ENCODE measurements around the gene ANXA10.
"Not testable (repeated sequence)": the region's sequence is repeated elsewhere in the genome, so short reads cannot be mapped to it uniquely, and the experiment has no call there.

ANXA10 gene

DNA sequence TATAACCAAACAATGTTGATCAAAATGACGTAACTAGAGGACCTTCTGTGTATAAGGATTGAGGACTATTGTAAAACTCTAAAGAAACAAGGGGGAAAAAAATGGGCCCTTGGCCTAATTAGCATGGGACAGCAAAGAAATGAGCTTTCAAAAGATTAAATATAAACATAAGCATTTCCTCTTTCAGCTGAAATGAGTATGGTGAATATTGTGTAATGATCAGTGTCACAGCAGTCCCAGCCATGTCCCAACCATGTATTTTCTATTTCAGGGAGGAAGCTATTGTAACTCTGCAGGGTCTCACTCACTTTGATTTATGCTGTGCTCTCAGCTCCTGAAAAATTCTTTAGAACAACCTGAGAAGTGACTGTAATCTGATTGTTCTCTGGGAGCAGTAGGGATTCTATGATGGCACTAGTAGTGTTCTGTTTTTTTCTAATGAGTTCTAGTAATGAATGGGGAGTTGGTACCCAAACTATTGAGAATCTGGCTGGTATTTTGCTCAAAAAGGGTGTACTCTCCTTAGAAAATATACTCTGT, 25.8 kb downstream of the ANXA10 start:
- no peak for DNase-seq (ENCODE audit: low read depth in 4 of 4, low spot score in 1 of 4)

DNA sequence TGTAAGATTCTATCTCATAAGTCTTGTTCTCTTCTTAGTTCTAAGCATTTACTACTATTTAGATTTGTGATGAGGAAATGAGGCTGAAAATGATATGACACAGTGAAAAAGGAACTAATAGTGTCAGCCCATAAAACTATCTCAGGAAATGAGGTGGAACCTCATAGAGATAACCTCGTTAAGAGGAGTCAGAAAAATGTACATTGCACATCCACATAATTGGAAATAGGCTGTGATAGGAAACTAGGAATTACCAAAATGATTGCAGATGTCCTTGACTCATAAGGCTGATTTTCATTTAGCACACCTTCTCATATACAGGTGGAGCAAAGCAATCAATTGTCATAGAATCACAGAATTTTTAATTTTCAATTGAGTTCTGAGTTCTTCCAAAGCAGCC, 26.8 kb downstream of the ANXA10 start:
- DNase-seq (ENCODE audit: low read depth in 4 of 4, low spot score in 1 of 4) = no peak

DNA sequence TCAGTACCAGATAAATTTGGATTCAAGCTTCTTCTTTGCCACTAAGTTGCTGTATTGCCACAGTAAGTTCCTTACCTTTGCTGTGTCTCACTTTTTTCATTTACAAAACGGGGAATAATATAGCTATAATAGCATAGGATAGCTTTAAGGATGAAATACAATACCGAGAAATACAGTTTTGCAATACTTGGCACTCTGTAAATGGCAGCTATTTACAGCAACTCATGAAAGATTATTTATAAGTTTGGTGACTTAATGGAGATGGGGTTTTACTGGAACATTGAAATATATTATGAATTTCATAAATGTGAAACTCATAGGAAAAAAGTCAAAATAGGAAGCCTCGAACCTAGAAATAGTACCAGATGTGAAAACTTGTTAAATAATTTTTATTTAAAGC, 27.6 kb downstream of the ANXA10 start:
- DNase-seq (ENCODE audit: low read depth in 4 of 4, low spot score in 1 of 4) = no peak

DNA sequence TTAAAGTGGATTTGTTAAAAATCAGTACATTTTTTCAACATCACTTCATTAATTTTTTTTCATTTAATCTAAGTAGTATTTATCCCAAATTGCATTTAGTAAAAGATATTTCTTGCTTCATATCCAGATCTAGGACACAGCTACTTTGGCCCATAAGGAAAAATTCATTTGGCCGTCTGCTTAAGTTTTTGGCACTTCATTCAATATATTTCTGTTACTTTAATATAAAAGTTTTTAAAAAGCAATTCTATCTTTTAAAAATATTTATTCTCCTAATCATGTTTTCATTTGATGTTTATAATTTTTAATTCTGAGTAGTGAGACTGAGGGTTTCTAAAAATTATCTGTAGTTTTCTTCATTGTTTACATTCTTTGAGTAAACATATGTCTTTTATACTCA, 28.5 kb downstream of the ANXA10 start:
- no peak for DNase-seq (ENCODE audit: low read depth in 4 of 4, low spot score in 1 of 4)

DNA sequence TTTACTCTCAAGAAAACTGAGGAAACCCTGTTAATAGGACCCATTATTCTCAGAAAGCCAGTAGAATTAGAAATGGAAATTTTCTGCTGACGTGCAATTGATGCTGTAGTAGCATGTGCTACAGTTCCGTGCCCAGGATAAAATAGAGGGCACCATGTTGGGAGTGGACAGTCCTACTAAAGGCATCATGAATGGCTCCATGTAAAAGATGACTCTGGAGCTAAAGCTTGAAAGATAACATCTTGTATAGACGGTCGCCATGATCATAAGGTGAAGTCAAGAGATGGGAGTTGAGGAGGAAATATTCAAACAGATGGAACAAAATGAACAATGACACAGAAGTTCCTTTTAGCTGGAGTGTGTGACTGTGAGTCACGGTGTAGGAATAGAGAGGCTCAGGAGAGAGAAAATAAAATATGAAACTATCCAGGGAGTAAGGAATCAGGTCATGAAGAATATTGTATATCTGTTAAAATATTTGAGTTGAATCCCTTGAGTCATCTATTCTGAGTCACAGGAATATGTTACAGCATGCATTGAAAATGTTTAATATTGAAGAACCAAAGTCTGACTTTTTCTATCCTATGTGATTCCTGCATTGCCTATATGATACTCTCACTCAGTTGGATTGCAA, 31.8 kb downstream of the ANXA10 start:
- DNase-seq (ENCODE audit: low read depth in 4 of 4, low spot score in 1 of 4) = no peak

DNA sequence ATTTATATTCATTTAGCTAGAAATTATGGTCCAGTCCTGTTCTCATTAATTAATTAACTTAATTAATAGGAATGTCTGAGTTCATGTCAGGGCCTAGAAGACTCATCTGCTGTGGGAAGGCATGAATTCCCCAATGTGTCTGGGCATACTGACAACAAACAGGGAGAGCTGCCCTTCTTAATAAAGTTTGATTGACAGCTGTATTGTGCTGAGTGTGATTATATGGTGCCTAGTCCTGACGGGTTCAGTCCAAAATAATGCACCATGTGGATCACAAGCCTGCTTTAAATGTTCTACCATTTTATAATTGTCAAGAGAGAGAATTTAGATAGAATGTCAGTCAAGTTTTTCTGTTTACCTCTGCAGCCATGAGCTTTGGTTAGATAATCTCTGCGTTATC, 34.6 kb downstream of the ANXA10 start:
- DNase-seq (ENCODE audit: low read depth in 4 of 4, low spot score in 1 of 4) = no peak

DNA sequence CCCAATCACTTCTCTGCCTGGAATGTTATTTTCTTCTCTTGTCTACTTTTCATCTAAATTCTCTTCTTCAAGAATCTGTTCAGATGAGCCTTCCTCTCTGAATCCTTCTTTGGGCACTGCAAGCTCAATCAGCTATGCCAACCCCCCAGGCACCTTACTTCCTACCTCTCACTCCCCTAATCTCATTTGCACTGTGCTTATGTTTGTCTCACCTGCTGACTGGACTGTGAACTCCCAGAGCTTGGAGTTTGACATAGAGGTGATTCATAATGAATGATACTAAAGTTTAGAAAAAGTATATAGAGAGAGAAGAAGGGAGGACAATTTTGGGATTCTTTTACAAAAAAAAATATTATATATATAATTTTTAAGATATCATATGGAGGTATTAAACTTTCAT, 36.3 kb downstream of the ANXA10 start:
- no peak for DNase-seq (ENCODE audit: low read depth in 4 of 4, low spot score in 1 of 4)

DNA sequence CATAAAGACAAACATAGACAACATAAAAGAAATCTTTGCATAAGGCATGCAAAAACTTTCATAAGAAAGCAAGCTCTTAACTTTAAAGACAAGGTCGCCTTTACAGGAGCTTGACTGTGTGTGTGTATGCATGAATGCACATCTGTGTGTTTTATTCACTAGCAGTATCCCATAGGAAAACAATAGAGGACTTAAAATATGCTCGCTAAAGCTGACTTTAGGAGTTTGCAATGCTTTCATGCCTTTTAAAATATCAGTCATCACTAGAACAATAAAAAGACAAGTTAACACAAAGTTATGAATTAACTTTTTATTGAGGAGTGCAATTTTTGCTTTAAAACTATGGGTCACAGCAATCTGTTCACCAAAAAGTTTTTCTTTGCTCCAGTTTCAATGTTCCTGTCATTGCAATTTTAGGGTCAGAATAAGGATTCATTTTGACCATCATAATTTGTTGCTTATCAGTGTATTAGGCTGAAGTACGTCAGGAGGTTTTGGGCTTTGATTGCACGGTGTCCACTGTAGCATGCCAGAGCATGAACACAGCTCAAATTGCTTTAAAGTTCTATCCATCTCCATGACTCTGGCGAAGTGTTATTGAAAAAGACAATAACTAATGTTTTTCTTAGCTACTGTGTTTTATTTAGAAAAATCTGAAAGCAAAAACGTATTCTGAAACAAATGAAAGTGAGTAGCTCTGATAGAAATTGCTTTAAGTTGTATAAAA, 36.9 kb downstream of the ANXA10 start:
- DNase-seq (ENCODE audit: low read depth in 4 of 4, low spot score in 1 of 4) = no peak

DNA sequence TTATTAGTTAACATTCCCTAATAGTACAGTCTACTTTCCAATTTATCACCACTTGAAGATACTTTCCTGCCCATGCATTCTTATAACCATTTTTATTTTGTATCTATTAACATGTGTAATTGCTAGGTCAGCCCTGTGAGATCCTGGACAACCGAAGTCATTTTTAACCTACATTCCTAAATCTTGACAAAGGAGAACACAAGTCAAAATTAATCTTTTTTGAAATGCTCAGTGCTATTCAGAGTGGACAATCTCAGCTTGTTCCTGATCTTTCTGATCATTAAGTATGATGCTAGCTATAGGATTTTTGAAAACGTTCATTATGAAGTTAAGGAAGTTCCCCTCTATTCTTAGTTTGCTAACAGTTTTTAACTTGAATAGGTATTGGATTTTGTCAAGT, 37.5 kb downstream of the ANXA10 start:
- no peak for DNase-seq (ENCODE audit: low read depth in 4 of 4, low spot score in 1 of 4)

DNA sequence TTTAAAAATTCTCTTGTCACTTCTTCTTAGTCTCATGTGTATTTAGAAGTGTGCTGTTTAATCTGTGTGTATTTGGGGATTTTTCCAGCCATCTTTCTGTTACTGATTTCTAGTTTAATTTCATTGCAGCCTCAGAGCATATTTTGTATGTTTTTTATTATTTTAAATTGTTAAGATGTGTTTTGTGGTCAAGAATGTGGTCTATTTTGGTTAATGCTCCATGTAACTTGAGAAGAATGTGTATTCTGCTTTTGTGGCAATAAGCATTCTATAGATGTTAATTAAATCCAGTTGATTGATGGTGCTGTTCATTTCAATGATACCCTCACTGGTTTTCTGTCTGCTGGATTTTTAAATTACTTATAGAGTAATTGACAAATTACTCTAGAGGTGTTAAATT, 38.9 kb downstream of the ANXA10 start:
- no peak for DNase-seq (ENCODE audit: low read depth in 4 of 4, low spot score in 1 of 4)

DNA sequence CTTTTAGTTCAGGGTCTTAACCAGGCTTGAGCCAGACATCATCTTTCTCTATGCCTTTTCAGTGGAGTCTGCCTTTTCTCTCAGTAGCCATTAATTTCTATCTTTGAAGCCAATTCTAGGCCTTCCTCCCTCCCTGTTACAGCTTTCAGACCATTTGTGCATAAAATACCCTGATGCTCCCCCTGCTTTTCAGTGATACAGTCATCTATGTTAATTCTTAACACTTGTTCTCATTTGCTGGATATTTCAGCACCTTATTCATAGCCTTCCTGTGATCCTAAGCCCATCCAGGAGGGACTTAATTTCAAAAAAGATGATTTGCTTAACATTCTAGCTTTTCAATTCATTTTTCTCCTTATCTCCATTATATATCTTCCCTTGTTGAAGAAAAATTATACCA, 42.3 kb downstream of the ANXA10 start:
- DNase-seq (ENCODE audit: low read depth in 4 of 4, low spot score in 1 of 4) = no peak

DNA sequence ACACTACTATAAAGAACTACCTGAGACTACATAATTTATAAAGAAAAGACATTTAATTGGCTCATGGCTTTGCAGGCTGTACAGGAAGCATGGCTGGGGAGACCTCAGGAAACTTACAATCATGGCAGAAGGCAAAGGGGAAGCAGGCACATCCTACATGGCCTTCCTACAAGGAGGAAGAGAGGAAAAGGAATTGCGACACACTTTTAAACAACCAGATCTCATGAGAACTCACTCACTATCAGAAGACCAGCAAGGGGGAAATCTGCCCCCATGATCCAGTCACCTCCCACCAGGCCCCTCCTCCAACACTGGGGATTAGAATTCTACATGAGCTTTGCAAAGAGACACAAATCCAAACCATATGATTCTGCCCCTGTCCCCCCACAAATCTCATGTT, 43.5 kb downstream of the ANXA10 start:
- not testable (repeated sequence) for DNase-seq (ENCODE audit: low read depth in 4 of 4, low spot score in 1 of 4)

DNA sequence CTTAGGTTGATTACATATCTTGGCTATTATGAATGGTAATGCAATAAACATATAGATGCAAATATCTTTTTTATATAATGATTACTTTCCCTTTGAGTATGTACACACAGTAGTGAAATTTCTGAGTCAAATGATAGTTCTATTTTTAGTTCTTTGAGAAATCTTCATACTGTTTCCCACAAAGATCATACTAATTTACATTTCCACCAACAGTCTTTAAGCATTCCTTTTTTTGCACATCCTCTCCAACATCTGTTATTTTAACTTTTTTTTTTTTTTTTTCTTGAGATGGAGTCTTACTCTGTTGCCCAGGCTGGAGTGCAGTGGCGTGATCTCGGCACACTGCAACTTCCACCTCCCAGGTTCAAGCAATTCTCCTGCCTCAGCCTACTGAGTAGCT, 45.4 kb downstream of the ANXA10 start:
- not testable (repeated sequence) for DNase-seq (ENCODE audit: low read depth in 4 of 4, low spot score in 1 of 4)

DNA sequence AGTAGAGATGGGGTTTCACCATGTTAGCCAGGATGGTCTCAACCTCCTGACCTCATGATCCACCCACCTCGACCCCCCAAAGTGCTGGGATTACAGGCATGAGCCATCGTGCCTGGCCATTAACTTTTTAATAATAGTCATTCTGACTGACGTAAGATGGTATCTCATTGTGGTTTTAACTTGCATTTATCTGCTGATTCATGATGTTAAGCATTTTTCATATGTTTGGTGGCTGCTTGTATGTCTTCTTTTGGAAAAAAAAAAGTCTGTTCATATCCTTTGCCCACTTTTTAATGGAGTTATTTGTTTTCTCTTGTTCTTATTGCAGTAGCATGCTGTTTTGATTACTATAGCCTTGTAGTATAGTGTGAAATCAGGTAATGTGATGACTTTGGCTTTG, 45.8 kb downstream of the ANXA10 start:
- DNase-seq (ENCODE audit: low read depth in 4 of 4, low spot score in 1 of 4) = no peak

DNA sequence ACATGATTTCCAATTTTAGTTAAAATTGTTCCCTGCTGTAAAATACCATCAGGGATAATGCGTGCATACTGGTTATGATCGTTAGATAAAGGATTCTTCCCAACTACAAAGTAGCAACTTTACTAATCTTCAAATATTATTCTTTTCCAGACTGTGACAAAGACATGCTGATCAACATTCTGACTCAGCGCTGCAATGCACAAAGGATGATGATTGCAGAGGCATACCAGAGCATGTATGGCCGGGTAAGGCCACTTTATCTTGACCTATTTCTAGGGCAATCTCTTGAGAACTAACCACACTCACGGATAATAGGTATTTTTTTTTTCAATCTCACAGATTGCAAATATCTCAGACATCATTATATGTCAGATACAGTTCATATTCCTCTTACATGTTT, 47.0 kb downstream of the ANXA10 start:
- DNase-seq (ENCODE audit: low read depth in 4 of 4, low spot score in 1 of 4) = no peak

DNA sequence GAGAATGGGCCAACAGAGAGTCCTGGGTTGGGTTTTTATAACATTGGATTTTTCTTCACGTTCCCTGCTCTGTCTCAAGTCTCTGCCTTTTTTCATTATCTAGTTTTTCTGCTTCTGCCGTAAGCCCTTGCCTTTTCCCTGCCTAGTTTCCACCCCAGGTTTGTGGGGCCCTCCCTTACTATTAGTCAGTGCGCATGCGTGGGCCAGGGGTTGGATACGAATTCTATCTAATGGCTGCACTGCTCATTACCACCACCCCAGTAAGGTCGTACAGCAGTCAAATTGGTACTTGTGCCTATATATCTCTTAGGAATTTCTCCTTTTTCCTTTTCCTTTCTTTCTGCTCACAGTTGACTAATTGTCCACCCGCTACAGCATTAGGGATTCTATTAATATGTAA, 49.4 kb downstream of the ANXA10 start:
- no peak for DNase-seq (ENCODE audit: low read depth in 4 of 4, low spot score in 1 of 4)

DNA sequence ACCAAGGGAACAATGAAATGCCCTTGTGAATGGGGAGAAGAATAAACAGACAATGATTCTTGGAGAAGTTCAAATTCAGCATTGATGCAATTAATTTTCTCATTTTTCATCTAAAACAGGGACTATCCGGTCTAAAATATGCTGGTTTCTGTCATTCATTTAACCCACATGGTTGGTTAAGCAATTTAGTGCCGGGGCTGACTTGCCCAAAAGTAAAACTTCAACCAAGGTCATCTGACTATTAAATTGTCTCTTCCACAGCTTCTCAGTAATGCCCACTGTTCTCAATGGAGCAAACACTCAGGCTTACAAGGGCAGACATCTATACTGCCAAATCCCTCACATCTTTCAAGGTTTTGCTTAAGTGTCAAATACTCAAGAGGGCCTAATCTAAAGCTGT, 51.3 kb downstream of the ANXA10 start:
- no peak for DNase-seq (ENCODE audit: low read depth in 4 of 4, low spot score in 1 of 4)

DNA sequence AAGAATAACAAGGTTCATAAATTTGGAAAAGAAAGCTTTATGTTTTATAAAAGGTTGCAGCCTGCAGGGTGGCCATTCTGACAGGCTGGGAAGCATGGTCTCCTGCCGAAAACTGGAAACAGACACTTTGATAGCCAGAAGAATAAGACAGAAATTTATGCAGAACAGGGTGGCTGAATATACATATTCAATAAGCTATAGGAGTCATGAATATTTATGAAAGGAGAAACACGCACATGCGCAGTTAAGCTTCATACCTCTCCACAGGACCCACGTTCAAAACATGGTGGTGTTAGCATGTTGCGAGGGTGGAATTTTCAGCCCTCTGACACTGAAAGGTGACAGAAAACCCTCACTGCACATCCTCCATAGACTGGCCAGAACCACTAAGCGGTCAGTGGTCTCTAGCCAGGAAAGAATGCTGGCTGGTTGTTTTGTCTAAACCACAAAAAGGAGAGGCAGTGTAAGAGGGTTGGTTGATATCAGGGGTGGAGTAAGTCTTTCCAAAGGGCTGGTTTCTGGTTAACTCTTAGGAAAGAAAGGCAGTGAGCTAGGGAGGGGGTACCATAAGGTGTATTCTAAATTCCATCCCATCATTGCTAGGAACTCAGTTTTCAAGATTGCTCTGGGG, 58.2 kb downstream of the ANXA10 start:
- DNase-seq (ENCODE audit: low read depth in 4 of 4, low spot score in 1 of 4) = no peak

DNA sequence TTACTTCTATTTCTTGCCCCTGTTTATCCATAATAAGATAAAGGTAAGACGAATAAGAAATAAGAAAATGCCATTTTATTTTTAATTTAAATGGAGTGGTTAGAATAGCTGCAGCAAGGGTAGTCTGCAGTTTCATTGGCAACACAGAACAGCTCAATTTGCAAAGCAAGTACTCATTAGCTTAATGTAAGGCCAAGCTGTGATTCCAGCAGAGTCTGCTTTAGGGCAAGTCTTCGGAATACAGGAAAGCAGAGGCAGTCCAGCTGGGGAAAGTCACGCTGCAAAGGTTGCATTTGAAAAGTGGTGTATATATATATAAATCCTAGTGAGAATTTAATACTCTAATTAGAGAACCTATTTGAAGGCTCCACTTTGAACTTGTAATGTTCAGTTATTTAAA, 59.0 kb downstream of the ANXA10 start:
- no peak for DNase-seq (ENCODE audit: low read depth in 4 of 4, low spot score in 1 of 4)

DNA sequence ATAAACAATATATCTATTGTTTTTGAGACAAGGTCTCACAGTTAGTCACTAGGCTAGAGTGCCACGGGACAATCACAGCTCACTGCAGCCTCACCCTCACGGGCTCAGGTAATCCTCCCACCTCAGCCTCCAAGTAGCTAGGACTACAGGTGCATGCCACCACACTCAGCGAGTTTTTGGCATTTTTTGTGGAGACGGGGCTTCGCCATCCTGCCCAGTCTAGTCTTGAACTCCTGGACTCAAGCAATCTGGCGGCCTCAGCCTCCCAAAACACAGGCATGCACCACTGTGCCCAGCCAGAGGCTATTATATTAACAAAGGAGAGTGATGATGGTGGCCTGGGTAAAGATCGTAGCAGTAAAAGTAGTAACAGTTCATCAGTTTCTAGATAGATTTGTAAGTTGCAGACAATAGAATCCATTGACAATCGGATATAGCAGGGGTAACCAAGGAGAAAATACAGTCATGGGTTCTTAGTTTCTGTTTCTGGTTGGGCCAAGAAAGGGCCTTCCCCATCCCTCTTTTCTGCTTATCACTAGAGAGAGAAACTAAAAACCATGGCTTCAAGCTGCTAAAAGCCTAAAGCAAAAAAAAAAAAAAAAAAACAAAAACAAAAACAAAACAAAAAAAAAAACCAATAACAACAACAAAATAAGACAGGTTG, 60.6 kb downstream of the ANXA10 start:
- DNase-seq (ENCODE audit: low read depth in 4 of 4, low spot score in 1 of 4) = no peak

DNA sequence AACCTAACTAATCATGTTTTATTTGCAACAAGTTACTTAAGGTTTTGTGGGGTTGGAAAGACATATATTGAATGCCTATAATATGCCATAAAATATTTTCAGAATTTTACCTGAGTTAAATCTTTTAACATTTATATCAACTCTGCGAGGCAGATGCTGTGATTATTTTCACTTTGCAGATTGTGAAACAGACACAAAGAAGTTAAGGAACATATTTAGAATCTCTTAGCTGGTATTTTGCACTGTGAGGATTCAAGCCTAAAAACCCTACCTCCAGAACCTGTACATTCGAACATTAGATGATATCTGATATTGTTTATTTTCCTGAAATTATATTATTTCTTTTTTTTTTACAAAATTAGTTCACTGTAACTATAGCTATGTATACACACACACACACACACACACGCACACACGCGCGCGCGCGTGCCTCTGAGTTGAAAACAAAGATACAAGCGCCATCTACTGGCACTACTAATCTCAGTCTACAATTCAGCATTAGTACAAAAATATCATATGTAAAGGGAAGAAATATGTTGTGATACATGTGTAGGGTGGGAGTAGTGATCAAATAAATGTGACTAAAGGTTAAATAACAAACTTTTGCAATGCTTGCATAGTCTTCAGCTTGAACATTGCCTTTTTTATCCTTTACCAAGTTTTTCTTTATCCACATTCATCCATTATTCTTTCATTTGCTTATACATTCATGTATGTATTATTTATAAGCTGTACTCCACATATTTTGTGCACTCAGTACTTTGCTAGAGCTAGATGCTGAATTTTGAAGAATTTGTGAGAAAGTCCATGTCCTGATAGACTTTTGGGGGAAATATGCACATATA, 61.5 kb downstream of the ANXA10 start:
- DNase-seq (ENCODE audit: low read depth in 4 of 4, low spot score in 1 of 4) = peak; percentile 14 to 32 (median 23)
